ENCODE results near the gene KCNQ4. TPM values are rescaled to one million over a fixed set of nuclear protein-coding genes. Genes with fewer than 3 reads are reported as not detected.

KCNQ4 gene
- total and polyA plus RNA-seq, 2 of the 8 experiments (the other 6 are each of a cell fraction or from before 2014, with no cell fraction given): 2.2 to 3.9 TPM

GRCh38 chr1:40849801-40850592 is 66.4 kb downstream of the KCNQ4 start:
- FAIRE-seq: no peak

More at GRCh38 chr1:40849801-40850592, 66.4 kb downstream of the KCNQ4 start:
- Histone ChIP-seq H3K9me3 (ENCODE audit: insufficient read depth in 2 of 2, low read depth in 1 of 2, low read length in 1 of 2) (no peaks in the 10 kb centered on the region), H4K8ac (ENCODE audit: extremely low read depth, insufficient read depth, low read length) (no peak overlapping the region), H3K23me2 (ENCODE audit: low read depth, low read length) (no peaks in the 10 kb centered on the region; the same call in 1 of the 2 replicates), H2BK12ac (ENCODE audit: low read depth, low read length) (peak overlapping the region; percentile 53; the same call in 1 of the 2 replicates), H3K14ac (ENCODE audit: insufficient read length) (no peak overlapping the region), H3K79me1 (ENCODE audit: low read depth, low read length) (no peaks in the 10 kb centered on the region), H4K5ac (ENCODE audit: insufficient read length, low read depth, low read length) (no peak overlapping the region), H3K4ac (replicated peaks; ENCODE audit: insufficient read length, low read depth, low read length) (no peak overlapping the region), H3K9ac (replicated peaks in 1 of 4; ENCODE audit: extremely low read depth in 1 of 4, low read depth in 3 of 4, low read length in 3 of 4) (no peak overlapping the region), H2AFZ (ENCODE audit: low read length) (peak overlapping the region; percentile 64), H4K20me1 (replicated peaks in 1 of 2; ENCODE audit: control insufficient read depth in 1 of 2, insufficient read depth in 2 of 2, low read length in 2 of 2) (no peaks in the 10 kb centered on the region), H3K4me3 (ENCODE audit: extremely low read depth in 1 of 4, insufficient read depth in 2 of 4, low read depth in 3 of 4, low read length in 4 of 4) (no peak overlapping the region), H3K4me2 (ENCODE audit: insufficient read depth in 1 of 2, low read depth in 2 of 2, low read length in 2 of 2) (no peak overlapping the region), H2BK15ac (ENCODE audit: low read length) (peak overlapping the region; percentile 24; the same call in 1 of the 2 replicates), H3K36me3 (ENCODE audit: control insufficient read depth in 2 of 4, insufficient read depth in 4 of 4, low read length in 3 of 4) (no peaks in the 10 kb centered on the region), H3K27me3 (replicated peaks in 1 of 4; ENCODE audit: control insufficient read depth in 3 of 4, extremely low read depth in 1 of 4, insufficient read depth in 3 of 4, low read length in 3 of 4) (no peaks in the 10 kb centered on the region), H2BK20ac (ENCODE audit: low read length) (peak overlapping the region; percentile 3; the same call in 1 of the 2 replicates), H2BK120ac (replicated peaks; ENCODE audit: low read depth, low read length) (no peak overlapping the region), H2AK5ac (ENCODE audit: low read depth, low read length) (no peak overlapping the region), H3K23ac (ENCODE audit: insufficient read length) (no peak overlapping the region), H3K4me1 (replicated peaks in 1 of 4; ENCODE audit: control insufficient read depth in 3 of 4, insufficient read depth in 4 of 4, low read length in 3 of 4) (no peaks in the 10 kb centered on the region; a peak in 1 of 7 replicates), H3K18ac (ENCODE audit: extremely low read depth, low read length) (no peak overlapping the region), H3K27ac (ENCODE audit: low read depth, low read length) (no peak overlapping the region), H2BK5ac (ENCODE audit: low read depth, low read length) (0 out of 2 replicates have a peak overlapping the region, but pooled peaks have one; percentile 6), H3K56ac (replicated peaks; ENCODE audit: insufficient read length, low read depth, low read length) (no peak overlapping the region), H3K79me2 (ENCODE audit: control insufficient read depth in 1 of 2, insufficient read depth in 2 of 2, low read length in 2 of 2) (no peaks in the 10 kb centered on the region), H4K91ac (replicated peaks; ENCODE audit: insufficient read length, low read length) (no peak overlapping the region)
- CTCF ChIA-PET (ENCODE audit: partially characterized antibody): interaction anchor here (0.6 to 26.8 kb wide), 35 partner anchors 10 to 237 kb away, joined by 3 to 917 read pairs (median 5); partner anchors contain the start of gene CITED4
- POLR2A ChIA-PET (ENCODE audit: partially characterized antibody): interaction anchor here (0.6 to 1.7 kb wide), 3 partner anchors 11 to 158 kb away, joined by 3 to 5 read pairs (median 4); partner anchors contain the start of genes CITED4 and NFYC
- WGBS, 2 experiments (ENCODE audit: extremely low coverage in 1 of 2, insufficient coverage in 1 of 2, insufficient read length in 1 of 2, insufficient replicate concordance in 2 of 2, low coverage in 1 of 2, low lambda C conversion rate in 2 of 2, missing lambda C conversion rate in 1 of 2): 38% methylated on average over 12 of the region's 12 CpGs; no CpG with 5 or more reads in 1 of the 2 experiments
- TF ChIP-seq CTCF (IDR thresholded peaks at IDR 0.05; ENCODE audit: control extremely low read depth in 1 of 3, insufficient read depth in 1 of 3, low read depth in 1 of 3, low read length in 3 of 3) (peak; percentile 85 to 97 (median 96)), SRF (IDR thresholded peaks at IDR 0.05; ENCODE audit: low read depth, low read length) (no peak), RAD21 (IDR thresholded peaks at IDR 0.05 in 1 of 2, conservative IDR thresholded peaks at IDR 0.05 in 1 of 2; ENCODE audit: low read depth in 2 of 2, low read length in 2 of 2) (peak; percentile 89 to 90)
- peak in 1 of 2 experiments; percentile 89 for DNase-seq (ENCODE audit: low read depth in 1 of 2, low spot score in 2 of 2)
